NCI-H187 treated with DMSO at 0.1 percent for 48 hours (cell line): ENCODE measurements around the gene DTHD1.

Source experiments
- DNase-seq: peaks from one replicate; lab custom pipeline; 2025; lab: John Stamatoyannopoulos, UW

The DTHD1 gene

DNA sequence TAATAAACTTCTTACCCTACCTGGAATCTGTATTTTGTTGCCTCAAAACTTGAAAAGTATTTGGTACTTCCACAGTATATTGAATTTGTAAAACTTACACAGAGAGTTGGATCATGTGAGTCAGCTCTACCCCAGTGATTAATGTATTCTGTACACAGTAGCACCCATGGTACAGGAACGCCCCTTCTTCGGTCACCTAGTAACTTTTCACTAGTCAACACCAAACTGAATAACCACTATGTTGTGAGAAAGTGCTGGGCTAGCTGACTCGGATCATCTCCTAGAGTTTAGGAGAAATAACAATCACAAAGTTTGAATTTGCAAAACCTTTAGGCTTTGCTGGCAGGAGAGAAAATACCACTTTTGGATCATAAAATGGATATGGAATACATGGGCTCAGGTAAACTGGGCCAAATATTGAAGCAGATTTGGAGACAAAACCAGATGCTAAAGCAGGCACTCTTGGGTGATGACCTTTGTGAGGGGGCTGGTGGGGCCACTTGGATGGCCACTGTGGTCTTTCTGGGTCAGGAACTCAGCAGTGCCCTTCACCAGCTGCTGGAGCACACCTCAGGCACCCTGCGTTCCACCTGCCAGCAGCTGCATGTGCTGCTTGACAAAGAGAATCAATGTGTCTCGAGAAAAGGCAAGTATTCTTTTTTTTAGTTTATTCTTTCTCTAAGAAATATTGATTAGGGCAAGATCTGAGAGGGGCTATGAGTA is at the start of gene DTHD1:
DTHD1 (plus strand) TSS at position 233 of the 723 bp plus-strand sequence; CDS start at position 376, 143 bp downstream.
- DNase-seq: no peak

DNA sequence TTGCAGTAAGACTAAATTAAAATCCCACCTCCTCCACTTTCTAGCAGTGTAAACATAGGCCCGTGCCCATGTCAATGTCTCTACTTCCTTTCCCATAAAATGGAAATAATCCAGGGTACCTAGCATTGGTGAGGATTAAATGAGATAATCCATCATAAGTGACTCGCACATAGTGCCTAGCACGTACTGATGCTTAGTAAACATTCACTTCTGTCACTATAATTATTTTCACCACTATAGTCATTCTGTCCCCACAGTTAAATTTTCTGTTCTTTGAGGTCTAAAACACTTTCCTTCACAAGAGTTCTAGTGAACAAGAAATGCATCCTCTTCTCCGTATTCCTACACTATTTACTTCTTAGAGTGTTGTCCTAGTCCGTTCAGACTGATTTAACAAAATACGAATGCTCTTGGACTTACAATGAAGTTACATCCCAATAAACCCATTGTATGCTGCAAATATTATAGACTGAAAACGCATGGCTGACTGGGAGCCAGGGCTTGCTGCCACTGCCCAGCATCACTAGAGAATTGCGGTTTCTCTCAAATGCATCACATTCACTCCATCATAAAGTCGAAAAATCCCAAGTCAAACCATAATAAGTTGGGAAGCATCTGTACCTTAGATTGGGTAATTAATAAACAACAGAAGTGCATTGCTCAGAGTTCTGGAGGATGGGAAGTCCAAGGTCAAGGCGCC is 47.7 kb upstream of the DTHD1 start:
- DNase-seq: no peak

DNA sequence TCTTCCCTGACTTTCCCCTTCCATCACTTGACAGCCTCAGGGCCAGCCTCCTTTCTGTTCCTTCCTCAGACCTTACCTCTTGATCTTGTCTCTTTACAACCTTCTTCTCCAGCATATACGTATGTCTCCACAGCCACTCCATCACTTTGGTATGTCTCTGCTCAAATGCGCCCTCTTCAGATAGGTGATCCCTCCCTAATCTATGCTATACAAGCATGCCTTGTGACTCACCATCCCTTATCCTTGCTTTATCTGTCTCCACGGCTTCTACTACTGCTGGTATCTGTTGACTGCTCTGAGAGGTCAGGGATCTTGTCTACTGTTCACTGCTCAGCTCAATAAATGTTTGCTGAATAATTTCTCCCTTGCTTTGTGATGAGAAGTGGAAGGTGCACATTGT is 46.1 kb upstream of the DTHD1 start:
- no peak for DNase-seq

DNA sequence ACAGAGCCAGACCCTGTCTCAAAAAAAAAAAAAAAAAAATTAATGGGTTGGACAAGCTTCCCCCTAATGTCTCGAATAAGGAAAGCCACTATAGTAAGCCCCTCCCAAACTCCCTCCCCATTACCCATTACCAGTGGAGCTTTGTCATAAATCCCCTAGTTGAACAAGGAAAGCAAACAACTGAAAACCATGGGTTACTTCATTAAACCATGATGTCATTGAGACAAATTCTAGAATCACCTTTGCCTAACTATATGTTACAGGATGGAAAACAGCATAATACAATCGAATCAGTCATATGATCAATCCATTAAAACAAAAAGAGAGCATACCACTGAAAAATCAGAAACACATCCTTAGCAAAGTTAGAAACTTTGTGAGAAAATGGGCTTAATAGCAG is 45.3 kb upstream of the DTHD1 start:
- no peak for DNase-seq

DNA sequence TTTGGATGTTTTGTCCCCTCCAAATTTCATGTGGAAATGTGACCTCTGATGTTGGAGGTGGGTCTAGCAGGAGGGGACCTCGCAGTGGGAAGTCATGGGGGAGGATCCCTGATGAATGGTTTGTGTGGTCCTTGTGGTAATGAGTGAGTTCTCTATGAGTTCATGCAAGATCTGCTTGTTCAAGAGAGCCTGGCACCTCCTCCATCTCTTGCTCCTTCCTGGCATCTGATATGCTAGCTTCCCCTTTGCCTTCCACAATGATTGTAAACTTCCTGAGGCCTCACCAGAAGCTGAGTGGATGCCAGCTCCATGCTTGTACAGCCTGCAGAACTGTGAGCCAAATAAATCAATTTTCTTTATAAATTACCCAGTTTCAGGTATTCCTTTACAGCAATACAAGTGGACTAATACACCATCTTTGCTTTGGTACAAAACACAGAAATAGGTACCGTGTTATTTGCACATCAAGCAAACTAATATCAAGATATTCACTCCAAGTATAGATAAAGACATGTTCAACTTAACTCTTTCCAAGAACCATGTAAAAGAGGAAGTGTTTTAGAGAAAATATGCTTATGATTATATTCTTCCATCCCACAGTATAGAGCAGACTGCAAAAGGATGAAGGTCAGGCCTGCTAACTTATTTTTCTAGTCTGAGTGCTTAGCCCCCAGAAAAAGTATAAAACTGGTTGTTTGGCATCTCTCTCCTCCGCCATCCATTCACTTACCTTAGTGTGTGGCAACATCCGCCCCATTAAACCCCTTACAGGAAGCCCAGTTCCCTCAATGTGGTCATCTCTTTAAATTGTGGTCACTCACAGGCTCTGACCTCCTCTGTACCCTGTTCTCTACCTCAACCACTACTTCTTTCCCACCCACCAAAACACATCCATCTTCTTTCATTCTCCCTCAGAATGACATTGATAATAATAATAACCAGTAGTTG is 43.8 kb upstream of the DTHD1 start:
- DNase-seq: no peak

DNA sequence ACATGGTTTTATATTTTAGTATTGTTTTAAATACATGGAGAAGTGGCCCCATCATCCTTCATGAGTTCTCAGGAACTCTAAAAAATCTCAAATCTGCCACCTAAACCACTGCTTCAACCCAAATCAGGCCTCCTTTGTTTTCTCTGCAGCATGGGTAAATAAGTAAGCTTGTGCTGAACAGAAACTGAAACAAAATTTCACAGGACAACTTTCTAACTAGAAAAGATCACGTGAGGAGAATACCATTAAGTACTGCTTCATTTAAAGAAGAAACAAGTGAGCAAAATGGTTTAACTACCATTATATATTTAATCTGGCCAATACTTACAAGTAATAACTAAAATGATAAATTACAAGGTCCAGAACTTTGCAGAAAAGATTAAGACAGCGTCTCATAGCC is 39.6 kb upstream of the DTHD1 start:
- DNase-seq: no peak

DNA sequence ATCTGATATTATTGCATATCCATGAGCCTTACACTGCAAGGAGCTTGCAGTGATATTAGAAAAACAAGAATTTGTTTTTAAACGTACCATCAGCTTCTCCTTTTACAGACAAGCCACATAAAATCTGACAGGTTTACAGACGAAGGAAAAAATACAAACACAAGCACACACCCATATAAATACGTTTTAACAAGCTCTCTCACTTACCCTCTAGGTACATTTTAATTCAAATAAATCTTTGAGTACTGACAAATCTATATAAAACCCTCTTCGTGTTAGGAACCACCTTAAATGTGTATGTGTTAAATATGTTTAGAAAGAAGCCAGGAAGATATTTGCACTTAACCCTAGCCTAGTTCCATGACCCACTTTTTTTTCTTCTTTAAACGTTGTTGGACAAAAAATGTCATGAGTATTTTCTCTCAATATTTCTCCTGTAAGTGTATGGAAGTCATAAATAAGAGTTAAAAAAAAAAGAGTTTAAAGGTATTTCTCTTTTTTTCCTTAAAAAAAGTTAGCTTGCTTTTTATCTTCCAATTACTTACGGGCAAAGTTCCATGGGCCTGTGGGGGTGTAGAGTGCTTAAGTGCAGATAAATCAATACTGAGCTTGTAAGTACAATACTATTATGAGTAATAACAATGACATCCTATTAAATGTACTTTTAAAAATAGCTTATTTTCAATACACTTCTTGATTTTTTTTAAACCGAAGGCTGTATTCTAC is 38.6 kb upstream of the DTHD1 start:
- no peak for DNase-seq

DNA sequence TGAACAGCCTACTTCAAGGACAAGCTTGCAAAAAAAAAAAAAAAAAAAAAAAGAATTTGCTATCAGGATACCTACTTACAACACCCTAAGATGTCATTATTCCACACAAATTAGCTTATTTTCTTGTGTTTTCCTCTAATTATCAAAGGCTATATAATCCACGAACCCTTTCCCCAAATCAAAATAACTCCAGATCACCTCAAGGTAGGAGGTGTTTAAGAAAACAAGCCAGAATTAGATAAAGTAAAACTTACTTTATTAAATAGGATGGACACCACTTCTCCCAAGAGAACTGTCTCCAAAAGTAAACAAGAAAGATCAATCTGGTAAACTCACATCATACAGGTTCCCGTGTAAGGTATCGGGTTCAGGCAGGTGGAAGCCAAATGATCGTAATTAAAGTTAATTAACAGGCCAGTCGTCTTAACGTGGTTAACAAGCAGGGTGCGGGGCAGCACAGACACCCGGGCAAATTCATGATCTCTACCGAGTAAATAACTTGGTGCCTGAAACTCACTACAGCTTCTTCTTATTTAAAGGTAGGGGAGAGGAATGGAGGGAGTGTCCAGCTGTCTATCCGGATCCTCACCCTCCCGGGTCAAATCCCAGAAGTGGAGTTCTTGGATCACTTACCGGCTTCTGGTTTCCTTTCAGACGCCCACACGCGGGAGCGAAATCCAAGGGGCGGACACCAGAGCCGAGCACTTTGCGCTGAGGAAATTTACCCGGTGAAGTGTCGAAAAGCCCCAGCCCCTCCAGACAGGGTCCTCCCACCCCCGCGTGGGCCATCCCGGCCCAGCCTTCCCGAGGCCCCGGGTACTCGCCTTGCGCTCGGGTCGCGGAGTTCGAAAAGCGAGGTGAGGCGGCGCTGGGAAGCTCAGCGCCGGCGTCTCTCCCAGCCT is 37.8 kb upstream of the DTHD1 start:
- DNase-seq: no peak

DNA sequence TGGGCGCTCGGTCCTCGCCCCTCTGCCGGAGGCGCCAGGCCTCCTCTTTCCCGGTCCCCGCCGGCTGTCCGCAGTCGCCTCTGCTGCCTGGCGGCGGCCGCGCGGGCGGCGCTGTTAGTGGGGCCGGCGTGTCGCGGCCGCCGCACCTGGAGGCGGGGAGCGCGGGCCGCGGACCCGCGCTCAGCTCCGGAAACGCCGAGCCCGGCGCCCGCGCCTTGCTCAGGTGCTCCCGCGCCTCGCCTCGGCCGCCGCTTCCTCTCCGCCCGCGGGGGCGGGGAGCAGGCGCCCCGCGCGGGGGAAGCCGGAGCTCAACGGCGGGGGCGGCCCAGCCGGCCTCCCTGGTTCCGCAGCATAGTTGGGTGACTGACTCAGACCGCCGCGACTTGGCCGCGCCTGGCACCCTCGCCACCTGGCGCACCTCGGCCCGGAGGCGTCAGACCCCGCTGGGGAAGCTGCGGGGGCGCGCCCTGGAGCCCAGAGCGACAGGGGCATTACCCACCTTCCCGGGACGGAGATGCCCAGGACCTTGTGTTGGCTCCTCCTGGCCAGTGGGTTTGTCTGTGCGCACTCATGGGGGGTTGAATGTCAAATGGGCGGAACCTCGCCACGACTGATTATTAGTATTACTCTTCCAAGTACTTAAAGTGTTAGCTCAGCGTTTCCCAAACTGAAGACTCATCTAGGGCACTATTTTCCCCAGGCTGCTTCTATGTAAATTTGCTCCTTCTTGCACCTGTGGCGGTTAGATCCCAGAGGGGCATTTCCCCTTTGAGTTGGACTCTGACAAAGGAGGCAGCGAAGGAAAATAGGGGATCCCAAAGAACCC is 36.9 kb upstream of the DTHD1 start, which contains the start of gene ARAP2:
ARAP2 (minus strand) TSS at position 258 of the 826 bp plus-strand sequence. CDS start 15,028 bp downstream, outside the sequence.
- DNase-seq: no peak

DNA sequence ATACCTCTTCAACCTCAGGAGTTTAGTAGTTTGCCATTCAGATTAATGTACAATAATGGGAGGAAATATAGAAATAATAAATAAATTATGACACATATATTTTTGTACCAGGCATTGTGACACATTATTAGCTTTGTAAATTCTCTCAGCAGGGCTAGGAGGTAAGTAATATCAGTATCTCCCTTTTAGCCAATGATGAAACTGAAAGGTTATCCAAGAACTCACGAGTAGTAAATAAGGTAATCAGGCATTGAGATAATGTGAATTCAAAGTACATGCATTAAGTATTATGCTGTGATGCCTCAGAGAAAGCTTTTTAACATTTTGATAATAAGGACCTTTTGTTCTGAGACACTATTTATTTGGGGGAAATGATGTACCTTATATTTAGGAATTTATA is 31.8 kb upstream of the DTHD1 start:
- no peak for DNase-seq

DNA sequence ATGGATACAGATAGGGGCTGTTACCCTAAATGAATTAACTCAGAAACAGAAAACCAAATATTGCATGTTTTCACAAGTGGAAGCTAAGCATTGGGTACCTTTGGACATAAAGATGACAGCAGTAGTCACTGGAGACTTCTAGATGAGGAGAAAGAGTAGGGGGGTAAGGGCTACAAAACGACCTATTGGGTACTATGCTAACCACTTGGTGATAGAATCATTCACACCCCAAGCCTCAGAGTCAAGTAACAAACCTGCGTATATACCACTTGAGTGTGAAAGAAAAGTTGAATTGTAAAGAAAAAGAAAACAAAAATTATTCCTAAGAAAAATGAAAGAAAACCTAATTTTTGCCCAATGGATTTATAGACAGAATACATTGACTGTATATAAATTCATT is 29.4 kb upstream of the DTHD1 start:
- DNase-seq: no peak

DNA sequence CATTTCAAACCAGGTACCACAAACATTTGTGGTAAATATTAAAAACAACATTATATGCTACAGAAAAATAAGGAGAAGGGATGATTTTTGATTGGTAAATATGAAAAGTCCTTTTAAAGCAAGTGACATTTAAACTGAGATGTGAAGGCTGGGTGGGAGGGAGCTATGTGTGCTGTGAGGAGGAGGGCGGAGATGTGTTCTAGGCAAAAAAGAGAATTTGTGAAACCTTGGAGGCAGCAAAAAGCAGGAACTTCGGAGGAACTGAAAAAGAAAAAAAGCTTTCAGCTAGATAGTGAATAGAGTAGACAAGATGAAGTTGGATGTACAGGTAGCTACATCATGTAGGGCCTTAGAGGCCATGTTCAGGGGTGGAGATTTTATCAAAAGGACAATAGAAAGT is 27.0 kb upstream of the DTHD1 start:
- no peak for DNase-seq

DNA sequence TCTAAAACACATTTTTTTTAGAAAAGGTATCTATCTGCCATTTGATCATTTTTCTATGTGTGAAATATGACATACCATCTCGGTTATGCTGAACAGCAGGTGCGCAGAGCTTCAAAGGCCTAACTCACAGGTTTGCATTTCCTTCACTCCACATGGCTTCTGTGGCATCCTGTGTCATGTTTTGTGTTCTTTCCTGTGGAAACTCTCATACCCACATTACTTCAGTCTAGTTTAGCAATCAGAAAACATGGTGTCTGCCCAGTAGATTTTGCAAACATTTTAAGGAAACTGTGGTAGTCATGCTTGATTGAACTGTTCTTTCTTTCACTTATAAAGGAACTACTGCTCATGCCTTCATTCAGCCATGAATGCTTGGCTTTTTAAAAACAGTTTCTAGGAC is 25.8 kb upstream of the DTHD1 start:
- DNase-seq: no peak

DNA sequence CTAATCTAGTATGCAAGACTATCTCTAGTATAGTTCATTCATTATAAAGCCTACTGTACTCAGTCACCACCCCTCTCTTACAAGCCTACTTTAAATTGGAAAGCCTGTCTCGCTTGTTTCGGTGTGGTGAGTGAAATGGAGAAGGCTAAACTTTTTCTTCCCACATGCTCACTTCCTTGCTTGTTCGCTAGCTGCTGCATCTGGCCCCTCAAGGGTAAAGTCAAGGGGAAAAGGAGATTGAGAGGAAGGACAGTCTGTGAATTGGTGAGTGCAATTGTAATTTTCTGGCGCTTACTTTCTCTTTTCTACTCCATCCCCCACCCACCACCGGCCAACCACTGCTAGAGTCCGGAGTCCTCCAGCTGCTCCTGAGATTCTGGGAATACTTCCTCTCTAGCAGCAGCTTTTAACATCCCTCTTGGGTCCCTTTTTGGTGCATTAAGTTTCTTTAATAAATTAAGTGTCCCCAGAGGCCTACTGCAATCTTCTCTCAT is 25.0 kb upstream of the DTHD1 start:
- DNase-seq: no peak

DNA sequence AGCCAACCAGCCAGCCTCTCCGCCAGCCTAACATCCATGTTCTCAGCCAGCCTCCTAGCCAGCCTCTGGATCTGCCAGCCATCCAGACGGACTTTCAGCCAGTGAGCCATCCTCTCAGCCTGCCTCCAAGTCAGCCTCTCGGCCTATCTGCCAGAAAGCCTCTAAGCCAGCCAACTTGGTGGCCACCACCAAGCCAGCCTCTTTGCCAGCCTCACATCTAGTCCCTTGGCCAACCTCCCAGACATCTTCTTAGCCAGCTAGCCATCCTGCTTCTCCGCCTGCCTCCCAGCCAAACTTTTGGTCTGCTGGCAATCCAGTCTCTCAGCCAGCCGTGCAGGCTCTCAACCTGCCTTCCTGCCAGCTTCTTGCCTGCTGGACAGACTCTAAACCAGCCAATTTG is 20.7 kb upstream of the DTHD1 start:
- no peak for DNase-seq

DNA sequence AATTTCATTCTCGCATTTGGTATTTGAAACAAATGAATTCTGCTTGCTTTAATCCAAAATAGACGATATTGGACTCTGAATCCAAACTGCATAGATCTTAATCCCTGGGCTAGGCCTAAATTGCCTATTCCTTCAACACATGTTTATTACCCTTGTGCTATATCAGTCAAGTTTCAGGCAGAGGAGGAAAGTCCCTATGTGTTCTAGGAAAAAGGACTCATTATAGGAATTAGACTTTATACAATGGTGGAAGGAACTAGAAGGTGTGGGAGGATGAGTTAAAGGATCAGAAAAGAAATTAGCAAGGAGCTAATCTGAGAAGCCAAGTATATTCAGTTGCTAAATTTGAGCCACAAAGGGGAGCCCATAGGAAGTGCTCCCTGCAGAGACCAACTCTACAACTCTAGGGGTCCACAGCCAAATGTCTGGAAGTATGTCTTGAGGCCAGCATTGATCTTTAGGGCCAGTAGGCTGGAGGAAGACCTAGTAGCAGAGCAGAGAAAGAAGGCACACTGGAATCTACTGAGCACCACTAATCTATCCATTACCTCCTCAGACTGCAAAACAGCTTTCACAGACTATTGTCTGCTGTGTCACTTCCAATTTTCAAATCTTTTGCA is 17.1 kb upstream of the DTHD1 start:
- no peak for DNase-seq

DNA sequence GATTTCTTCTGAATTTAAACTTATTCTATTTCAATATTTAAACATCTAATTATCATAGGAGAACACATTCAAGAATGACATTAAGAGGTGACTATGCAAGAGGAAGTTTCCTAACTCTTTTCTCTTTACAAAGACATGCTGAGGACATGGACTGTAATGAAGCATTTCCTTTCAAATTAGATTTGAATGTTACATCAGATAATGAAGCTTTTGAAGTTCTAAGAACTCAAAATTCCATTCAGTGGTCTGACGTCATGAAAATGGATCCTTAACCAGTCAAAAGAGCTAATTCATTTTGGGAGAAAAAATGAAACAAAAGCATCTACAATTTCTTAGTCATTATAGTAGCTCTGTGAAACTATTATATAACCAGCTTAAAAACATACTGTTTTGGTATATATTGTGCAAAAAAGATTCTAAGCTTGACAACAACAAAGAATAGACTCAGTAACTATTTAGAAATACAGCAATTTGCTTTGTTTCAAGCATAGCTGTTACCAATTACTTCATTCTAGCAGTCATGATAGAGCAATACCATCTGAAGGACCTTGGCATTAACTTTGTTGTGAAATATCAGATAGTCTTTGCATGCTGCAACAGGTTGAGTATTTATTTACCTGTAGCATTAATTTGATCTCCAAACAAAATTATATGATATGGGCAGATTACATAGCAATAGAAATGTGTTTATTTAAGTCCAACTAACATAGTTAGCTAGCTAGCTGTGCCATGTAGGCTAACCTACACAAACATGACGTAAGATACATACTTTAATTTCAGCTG is 13.7 kb upstream of the DTHD1 start:
- DNase-seq: no peak

DNA sequence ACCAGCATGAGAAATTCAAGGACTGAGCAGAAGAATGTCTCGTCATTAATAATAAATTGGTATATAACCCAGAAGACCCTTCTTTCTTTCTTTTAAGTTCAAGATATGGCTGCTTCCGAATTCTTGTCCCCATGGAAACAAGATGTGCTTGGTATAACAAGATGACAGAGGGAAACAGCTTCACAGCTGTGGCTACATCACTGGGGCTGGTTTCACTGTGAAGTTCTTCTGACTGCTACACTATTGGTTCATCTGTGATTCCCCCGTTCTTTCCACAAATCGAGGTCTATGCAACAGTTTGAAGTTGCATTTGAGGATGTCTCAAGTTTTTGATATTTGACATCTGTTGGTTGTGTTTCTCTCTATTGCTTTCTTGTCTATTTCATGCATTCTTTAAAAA is 12.3 kb upstream of the DTHD1 start:
- DNase-seq: no peak
